Activated T-helper 1 cell treated with anti-CD3 and anti-CD28 coated beads, Interleukin-2, amount 50 U/mL, for 16 hours (primary cell): ENCODE results near the gene COL23A1.

Experiments
- DNase-seq, 2 donors: peaks; one replicate each; pipeline ENCODE4 v3.0.0-alpha.2; 2020; ENCODE audit warnings: low read depth in 1 of 2, low spot score in 1 of 2

Gene COL23A1

GRCh38 chr5:178463321-178464155, 126.7 kb downstream of the COL23A1 start:
- no peak for DNase-seq

GRCh38 chr5:178462816-178463215, 127.4 kb downstream of the COL23A1 start:
- DNase-seq, result no peak

- no peak for DNase-seq
These were observed 128.1 kb downstream of the COL23A1 start for GRCh38 chr5:178462076-178462475.

DNA sequence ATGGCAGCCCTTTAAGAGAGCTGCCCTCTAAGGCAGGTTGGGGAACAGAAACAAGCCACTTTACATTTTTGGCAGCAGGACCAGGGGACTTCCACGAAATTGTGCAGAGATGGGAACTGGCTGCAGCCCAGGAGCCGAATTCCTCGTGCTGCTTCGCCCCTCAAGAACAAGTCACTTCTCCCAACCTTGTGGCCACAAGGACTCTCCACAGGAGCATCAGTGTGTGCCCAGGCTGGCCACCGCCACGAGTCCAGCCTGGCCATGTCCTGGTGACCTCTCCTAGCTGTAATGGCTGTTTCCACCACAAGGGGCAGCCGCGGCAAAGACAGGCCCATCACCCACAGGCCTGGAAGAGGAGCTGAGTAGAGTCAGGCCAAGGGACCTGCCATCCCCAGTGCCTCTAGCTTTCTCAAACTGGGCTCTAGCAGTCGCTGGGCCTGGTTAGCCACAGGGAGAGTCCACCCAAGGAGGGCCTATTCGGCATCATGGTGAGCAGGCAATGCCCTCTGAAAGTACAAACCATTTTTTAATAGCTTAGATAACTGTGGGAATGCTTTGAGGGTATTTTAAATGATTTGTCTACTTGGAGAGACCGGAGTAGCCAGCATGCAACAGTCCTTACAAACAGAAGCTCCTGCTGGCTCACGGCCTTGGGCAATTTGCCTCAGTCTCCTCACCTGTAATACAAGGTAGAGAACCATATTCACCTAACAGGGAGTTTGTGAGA, 129.0 kb downstream of the COL23A1 start:
- DNase-seq, result no peak

GRCh38 chr5:178460598-178460997, 129.6 kb downstream of the COL23A1 start:
- no peak for DNase-seq

- no peak for DNase-seq
These were observed 130.0 kb downstream of the COL23A1 start for GRCh38 chr5:178460174-178460573.

- no peak for DNase-seq
These were observed 132.1 kb downstream of the COL23A1 start for GRCh38 chr5:178458140-178458539.

DNA sequence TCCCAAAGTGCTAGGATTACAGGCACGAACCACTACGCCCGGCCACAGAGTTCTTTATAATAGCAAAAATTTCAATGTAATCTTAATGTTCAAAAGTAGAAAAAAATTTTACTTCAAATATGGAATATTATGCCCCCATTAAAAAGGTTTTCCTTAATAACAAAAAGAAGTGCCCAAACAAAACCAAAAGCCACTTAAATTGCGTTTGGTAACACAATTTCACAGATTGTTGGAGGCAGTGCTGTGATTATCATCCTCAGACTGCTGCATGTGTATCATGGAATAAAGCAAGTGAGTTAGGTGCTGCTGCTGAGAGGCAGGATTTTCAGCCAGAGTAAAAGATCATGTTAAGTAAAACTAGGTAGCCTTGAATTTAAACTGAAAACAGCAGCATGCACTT, 132.7 kb downstream of the COL23A1 start:
- no peak for DNase-seq

- DNase-seq, result no peak
These were observed 134.7 kb downstream of the COL23A1 start for GRCh38 chr5:178455480-178455835.

DNA sequence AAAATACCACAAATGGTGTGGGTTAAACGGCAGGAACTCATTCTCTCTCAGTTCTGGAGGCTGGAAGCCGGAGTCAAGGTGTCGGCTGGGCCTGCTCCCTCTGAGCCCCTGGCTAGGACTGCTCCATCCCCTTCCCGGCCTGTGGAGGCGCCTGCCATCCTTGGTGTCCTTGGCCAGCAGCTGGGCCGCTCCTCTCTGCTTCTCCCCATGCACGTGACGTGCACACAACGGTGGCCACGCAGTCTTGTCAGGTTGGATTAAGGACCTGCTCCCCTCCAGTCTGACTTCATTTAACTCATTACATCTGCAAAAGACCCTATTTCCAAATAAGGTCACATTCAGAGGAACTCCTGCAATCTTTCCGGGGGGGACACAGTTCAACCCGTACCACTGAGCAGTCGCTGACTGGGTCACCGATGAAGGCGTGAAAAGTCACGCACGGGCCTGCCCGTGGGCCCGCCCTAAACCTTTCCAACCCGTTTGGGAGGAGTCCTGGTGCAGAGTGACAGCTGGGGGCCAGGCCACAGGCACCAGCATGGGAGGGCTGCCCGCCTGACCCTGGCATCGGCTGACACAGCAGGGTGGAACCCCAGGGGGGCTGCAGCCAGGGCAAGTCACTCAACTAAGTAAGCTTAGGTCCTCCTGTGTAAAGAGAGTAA, 135.2 kb downstream of the COL23A1 start:
- DNase-seq, result no peak

GRCh38 chr5:178454303-178454702, 135.9 kb downstream of the COL23A1 start:
- DNase-seq, result no peak

GRCh38 chr5:178453224-178453623, 137.0 kb downstream of the COL23A1 start:
- no peak for DNase-seq

GRCh38 chr5:178450121-178451028, 139.8 kb downstream of the COL23A1 start:
- no peak for DNase-seq

DNA sequence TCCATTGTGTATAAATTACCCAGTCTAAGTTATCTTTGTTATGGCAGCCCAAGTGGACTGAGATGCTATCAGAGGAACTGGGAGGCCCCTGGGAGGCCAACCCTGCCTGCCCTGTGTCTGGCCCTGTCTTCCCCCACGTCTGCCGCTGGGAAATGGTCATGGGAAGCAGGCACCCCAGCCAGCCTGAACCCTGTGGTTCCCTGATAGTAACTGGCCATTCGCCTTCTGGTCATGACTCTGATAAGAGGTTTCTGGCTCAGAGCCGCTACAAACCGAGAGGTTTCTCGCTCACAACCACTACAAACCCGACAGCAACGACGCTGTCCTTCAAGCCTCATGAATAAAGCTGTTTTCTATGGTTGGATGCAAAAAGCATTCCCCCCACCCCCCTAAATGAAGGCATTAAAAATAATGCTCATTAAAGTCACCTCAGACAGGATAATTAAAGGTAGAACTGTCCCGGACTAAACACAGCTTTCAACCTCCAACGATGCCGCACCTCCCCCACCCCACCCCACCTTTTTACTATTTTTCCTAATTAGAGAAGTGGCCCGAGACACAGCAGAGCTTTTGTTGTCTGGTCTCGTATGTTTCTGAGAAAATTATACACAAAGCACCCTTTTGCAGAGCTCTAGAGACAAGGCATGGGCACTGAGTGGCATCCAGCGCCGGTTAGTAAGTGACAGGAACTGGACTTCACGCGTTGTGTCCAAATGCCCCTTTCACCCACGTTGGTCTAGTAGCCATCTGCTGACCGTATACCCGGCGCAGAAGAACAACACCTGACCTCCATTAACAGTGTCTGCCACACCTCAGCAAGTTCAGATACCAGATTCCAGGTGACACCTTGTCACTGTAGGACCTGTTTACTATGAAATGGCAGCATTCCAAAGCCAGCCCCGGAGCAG, 140.8 kb downstream of the COL23A1 start:
- DNase-seq, result no peak

GRCh38 chr5:178445534-178445933, 144.7 kb downstream of the COL23A1 start:
- no peak for DNase-seq

DNA sequence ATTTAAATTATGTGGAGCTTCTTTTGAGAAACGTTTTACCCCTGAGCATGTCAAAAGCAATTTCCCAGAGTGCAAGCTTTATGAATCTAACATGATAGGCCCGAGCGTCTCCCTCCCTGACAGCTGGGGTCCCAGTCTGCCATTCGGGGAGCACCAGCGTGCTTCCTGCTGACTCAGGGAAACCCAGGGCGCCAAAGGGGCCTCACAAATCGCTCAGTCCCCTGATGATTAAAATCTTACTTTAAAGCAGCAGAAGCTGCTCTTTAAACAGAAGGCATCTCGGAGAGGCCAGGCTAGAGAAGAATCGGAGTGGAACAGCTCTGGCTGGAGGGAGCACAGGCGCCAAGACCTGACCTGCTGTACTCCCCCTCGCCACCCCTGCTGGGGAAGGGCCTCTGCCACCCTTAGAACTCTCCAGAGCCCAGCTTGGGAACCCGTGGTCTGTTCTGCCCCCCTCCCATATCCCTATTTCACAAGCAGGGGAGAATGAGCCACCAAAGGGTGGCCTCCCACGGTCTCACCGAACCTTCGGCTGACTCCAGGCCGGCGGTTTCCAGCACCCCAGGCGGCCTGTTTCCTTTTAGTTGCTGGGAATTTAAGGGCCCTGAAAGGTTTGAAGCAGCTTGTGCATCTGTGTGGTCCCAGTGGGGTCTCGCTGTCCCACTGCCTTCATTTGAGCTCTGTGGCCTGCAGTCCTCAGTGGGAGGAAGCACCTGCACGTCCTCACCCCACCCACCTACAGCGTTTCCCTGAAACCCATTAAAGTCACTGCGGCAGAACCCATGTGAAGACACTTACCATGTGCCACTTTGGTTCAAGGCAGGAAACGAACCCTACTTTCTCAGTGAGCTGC, 147.6 kb downstream of the COL23A1 start:
- DNase-seq, result no peak

- DNase-seq, result no peak
These were observed 148.5 kb downstream of the COL23A1 start for GRCh38 chr5:178441486-178442270.

DNA sequence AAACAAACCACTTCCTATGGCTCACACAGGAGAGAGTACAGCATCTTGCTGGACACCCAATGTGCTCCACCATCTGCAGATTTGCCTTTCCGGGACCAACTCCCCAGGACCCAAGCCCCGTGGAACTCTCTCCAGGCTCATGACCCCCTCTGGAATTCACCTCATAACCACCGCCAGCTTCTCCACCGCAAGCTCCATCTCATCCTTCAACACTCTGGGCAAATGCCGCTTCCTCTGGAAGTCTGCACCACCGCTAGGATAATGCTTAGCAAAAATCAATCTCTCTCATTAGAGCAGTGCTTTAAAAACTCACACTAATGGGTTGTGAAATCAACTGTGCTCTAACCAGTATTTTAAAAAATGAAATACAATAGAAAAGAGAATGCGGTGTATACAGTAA, 150.0 kb downstream of the COL23A1 start:
- no peak for DNase-seq
